SK-N-SH treated with all-trans-retinoic acid at 6 μM for 48 hours (cell line): ENCODE data around the gene ID2.

ENCODE experiments used
- ATAC-seq: fragments of 200-7000 bp; cut with Tn5 transposase; 3 replicates; pipeline ENCODE4 v1.9.1; 2020; ENCODE audit warnings: mild to moderate bottlenecking, moderate library complexity
- ARNTL ChIP-seq: fragments of 450-650 bp; formaldehyde crosslinking; IDR thresholded peaks from 2 replicates; pipeline ENCODE4 v1.5.0; 2020; ENCODE audit warnings: low read depth, mild to moderate bottlenecking, moderate library complexity, borderline replicate concordance
- BACH2 ChIP-seq: fragments of 250-450 bp; sonication (Bioruptor Pico); IDR thresholded peaks from 2 replicates; pipeline ENCODE4 v1.9.0; 2021; ENCODE audit warnings: mild to moderate bottlenecking, borderline replicate concordance
- CSDC2 ChIP-seq: fragments of 250-450 bp; sonication (Bioruptor Pico); IDR thresholded peaks from 2 replicates; pipeline ENCODE4 v1.5.0; 2020; ENCODE audit warnings: mild to moderate bottlenecking, moderate library complexity
- ESRRG ChIP-seq: fragments of 250-450 bp; sonication (Bioruptor Pico); IDR thresholded peaks from 2 replicates; pipeline ENCODE4 v1.6.1; 2021; ENCODE audit warnings: mild to moderate bottlenecking
- ISL1 ChIP-seq: fragments of 250-450 bp; sonication (Bioruptor Pico); IDR thresholded peaks from 2 replicates; pipeline ENCODE4 v2.1.2; 2022; ENCODE audit warnings: mild to moderate bottlenecking, moderate library complexity
- OSR1 ChIP-seq: fragments of 250-450 bp; sonication (Bioruptor Pico); IDR thresholded peaks from 2 replicates; pipeline ENCODE4 v1.8.0; 2022; ENCODE audit warnings: moderate library complexity, mild to moderate bottlenecking, inconsistent platforms
- PPARA ChIP-seq: fragments of 250-450 bp; sonication (Bioruptor Pico); IDR thresholded peaks from 2 replicates; pipeline ENCODE4 v1.5.0; 2020; ENCODE audit warnings: mild to moderate bottlenecking, borderline replicate concordance
- RARB ChIP-seq: fragments of 250-450 bp; sonication (Bioruptor Pico); IDR thresholded peaks from 2 replicates; pipeline ENCODE4 v1.8.0; 2021; ENCODE audit warnings: mild to moderate bottlenecking, moderate library complexity
- TCF4 ChIP-seq: fragments of 250-450 bp; sonication (Bioruptor Pico); IDR thresholded peaks from 2 replicates; pipeline ENCODE4 v1.8.0; 2021; ENCODE audit warnings: mild to moderate bottlenecking, moderate library complexity, borderline replicate concordance
- ZC3H10 ChIP-seq: fragments of 250-450 bp; sonication (Bioruptor Pico); IDR thresholded peaks from 2 replicates; pipeline ENCODE4 v1.5.1; 2021; ENCODE audit warnings: mild to moderate bottlenecking, moderate library complexity
- ZFP3 ChIP-seq: fragments of 250-450 bp; sonication (Bioruptor Pico); IDR thresholded peaks from 2 replicates; pipeline ENCODE4 v1.5.0; 2020; ENCODE audit warnings: mild to moderate bottlenecking, moderate library complexity
- ZFP30 ChIP-seq: fragments of 450-650 bp; formaldehyde crosslinking; IDR thresholded peaks from 2 replicates; pipeline ENCODE4 v1.5.0; 2022; ENCODE audit warnings: mild to moderate bottlenecking, moderate library complexity
- ZNF565 ChIP-seq: fragments of 450-650 bp; formaldehyde crosslinking; conservative IDR thresholded peaks from 2 replicates; pipeline ENCODE4 v1.5.0; 2020; ENCODE audit warnings: low read depth, mild to moderate bottlenecking, moderate library complexity
- ZNF70 ChIP-seq: fragments of 450-650 bp; formaldehyde crosslinking; IDR thresholded peaks from 2 replicates; pipeline ENCODE4 v1.5.0; 2020; ENCODE audit warnings: mild to moderate bottlenecking, moderate library complexity
- ZNF8 ChIP-seq: fragments of 450-650 bp; formaldehyde crosslinking; IDR thresholded peaks from 2 replicates; pipeline ENCODE4 v1.5.0; 2020; ENCODE audit warnings: mild to moderate bottlenecking, moderate library complexity
- TF ChIP-seq, protein P1 (sequence below): fragments of 250-450 bp; sonication (Bioruptor Pico); IDR thresholded peaks from 2 replicates; pipeline ENCODE4 v1.5.1; 2020; ENCODE audit warnings: low read depth, mild to moderate bottlenecking, moderate library complexity
- TF ChIP-seq, protein P2 (sequence below): fragments of 250-450 bp; sonication (Bioruptor Pico); IDR thresholded peaks from 2 replicates; pipeline ENCODE4 v1.8.0; 2020; ENCODE audit warnings: mild to moderate bottlenecking, moderate library complexity, borderline replicate concordance
- TF ChIP-seq, protein P3 (sequence below): fragments of 250-450 bp; sonication (Bioruptor Pico); IDR thresholded peaks from 2 replicates; pipeline ENCODE4 v1.5.0; 2020; ENCODE audit warnings: mild to moderate bottlenecking, moderate library complexity
- TF ChIP-seq, protein P4 (sequence below): fragments of 250-450 bp; sonication (Bioruptor Pico); IDR thresholded peaks from 2 replicates; pipeline ENCODE4 v1.5.1; 2021; ENCODE audit warnings: mild to moderate bottlenecking, moderate library complexity
- TF ChIP-seq, protein P5 (sequence below): fragments of 250-450 bp; sonication (Bioruptor Pico); IDR thresholded peaks from 2 replicates; pipeline ENCODE4 v1.8.0; 2021; ENCODE audit warnings: low read depth, mild to moderate bottlenecking, moderate library complexity, borderline replicate concordance

Gene ID2

DNA sequence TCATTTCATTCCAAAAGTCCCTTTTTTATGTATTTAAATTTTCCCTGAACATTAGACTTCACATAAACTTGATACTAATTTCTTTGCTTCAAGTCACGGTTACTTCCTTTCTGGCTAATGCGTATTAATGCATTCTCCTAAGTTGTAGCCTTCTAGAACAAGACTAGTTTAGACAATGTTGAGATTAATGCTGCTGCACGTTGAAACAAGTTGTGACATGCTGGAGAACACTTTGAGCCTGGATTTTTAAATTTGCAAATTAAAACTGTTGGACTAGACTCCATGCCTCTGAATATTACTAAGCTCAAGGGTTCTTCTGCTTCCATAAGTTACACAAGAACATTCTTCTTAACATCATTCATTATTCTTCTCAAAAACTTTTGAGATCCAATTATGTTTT, 29.1 kb downstream of the ID2 start:
- TF ChIP-seq, protein P1, sequence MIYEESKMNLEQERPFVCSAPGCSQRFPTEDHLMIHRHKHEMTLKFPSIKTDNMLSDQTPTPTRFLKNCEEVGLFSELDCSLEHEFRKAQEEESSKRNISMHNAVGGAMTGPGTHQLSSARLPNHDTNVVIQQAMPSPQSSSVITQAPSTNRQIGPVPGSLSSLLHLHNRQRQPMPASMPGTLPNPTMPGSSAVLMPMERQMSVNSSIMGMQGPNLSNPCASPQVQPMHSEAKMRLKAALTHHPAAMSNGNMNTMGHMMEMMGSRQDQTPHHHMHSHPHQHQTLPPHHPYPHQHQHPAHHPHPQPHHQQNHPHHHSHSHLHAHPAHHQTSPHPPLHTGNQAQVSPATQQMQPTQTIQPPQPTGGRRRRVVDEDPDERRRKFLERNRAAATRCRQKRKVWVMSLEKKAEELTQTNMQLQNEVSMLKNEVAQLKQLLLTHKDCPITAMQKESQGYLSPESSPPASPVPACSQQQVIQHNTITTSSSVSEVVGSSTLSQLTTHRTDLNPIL (CRISPR knock-in tag), result no peak
- TF ChIP-seq RARB (CRISPR knock-in tag), result no peak
- TF ChIP-seq ARNTL (CRISPR knock-in tag), result no peak
- TF ChIP-seq, protein P2, sequence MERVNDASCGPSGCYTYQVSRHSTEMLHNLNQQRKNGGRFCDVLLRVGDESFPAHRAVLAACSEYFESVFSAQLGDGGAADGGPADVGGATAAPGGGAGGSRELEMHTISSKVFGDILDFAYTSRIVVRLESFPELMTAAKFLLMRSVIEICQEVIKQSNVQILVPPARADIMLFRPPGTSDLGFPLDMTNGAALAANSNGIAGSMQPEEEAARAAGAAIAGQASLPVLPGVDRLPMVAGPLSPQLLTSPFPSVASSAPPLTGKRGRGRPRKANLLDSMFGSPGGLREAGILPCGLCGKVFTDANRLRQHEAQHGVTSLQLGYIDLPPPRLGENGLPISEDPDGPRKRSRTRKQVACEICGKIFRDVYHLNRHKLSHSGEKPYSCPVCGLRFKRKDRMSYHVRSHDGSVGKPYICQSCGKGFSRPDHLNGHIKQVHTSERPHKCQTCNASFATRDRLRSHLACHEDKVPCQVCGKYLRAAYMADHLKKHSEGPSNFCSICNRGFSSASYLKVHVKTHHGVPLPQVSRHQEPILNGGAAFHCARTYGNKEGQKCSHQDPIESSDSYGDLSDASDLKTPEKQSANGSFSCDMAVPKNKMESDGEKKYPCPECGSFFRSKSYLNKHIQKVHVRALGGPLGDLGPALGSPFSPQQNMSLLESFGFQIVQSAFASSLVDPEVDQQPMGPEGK (CRISPR knock-in tag), result no peak
- TF ChIP-seq BACH2 (CRISPR knock-in tag), result no peak
- no peak for TF ChIP-seq TCF4 (CRISPR knock-in tag)
- no peak for ATAC-seq

DNA sequence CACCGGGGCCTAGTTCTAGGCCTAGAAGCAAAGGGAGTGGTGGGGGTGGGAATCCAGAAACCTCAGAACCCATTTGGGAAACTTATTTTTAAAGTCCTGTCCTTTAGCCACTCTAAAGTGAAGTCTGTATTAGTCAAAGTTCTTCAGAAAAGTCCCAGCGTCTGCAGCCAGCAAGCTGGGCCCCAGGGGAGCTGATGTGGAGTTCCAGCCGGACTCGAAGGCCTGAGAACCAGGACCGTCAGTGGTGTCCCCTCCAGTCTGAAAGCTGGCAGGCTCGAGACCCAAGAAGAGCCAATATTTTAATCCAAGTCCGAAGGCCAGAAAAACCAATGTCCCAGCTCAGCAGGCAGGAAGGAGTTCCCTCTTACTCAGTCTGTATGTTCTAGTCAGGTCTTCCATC, 32.4 kb downstream of the ID2 start:
- no peak for TF ChIP-seq RARB (CRISPR knock-in tag)
- TF ChIP-seq BACH2 (CRISPR knock-in tag), result no peak
- TF ChIP-seq ZFP3 (CRISPR knock-in tag), result no peak
- TF ChIP-seq, all 23 proteins: peak for 0
- no peak for ATAC-seq

DNA sequence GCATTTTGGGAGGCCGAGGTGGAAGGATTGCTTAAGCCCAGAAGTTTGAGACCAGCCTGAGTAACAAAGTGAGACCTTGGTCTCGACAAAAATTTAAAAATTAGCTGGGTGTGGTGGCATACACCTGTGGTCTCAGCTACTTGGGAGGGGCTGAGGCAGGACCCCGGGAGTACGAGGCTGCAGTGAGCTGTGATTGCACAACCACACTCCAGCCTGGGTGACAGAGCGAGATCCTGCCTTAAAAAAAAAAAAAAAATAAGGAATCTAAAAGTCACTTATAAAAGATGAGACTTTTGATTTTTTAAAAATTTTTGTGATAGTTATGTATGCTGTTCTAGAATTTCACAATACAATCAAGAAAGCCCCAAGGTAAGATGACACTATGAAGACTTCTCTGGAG, 33.1 kb downstream of the ID2 start:
- no peak for ATAC-seq
- TF ChIP-seq, protein P1 (CRISPR knock-in tag), result no peak
- TF ChIP-seq ZNF565 (CRISPR knock-in tag) (no peak), ESRRG (CRISPR knock-in tag) (no peak), ZFP3 (CRISPR knock-in tag) (no peak), ISL1 (CRISPR knock-in tag) (no peak), ZC3H10 (CRISPR knock-in tag) (no peak), ZNF70 (CRISPR knock-in tag) (no peak), ZNF8 (no peak), ZFP30 (no peak), CSDC2 (CRISPR knock-in tag) (no peak), PPARA (no peak), OSR1 (CRISPR knock-in tag) (no peak), BACH2 (CRISPR knock-in tag) (no peak), TCF4 (CRISPR knock-in tag) (no peak), RARB (CRISPR knock-in tag) (no peak)
- TF ChIP-seq, protein P3, sequence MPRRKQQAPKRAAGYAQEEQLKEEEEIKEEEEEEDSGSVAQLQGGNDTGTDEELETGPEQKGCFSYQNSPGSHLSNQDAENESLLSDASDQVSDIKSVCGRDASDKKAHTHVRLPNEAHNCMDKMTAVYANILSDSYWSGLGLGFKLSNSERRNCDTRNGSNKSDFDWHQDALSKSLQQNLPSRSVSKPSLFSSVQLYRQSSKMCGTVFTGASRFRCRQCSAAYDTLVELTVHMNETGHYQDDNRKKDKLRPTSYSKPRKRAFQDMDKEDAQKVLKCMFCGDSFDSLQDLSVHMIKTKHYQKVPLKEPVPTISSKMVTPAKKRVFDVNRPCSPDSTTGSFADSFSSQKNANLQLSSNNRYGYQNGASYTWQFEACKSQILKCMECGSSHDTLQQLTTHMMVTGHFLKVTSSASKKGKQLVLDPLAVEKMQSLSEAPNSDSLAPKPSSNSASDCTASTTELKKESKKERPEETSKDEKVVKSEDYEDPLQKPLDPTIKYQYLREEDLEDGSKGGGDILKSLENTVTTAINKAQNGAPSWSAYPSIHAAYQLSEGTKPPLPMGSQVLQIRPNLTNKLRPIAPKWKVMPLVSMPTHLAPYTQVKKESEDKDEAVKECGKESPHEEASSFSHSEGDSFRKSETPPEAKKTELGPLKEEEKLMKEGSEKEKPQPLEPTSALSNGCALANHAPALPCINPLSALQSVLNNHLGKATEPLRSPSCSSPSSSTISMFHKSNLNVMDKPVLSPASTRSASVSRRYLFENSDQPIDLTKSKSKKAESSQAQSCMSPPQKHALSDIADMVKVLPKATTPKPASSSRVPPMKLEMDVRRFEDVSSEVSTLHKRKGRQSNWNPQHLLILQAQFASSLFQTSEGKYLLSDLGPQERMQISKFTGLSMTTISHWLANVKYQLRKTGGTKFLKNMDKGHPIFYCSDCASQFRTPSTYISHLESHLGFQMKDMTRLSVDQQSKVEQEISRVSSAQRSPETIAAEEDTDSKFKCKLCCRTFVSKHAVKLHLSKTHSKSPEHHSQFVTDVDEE (CRISPR knock-in tag), result no peak
- TF ChIP-seq, protein P4, sequence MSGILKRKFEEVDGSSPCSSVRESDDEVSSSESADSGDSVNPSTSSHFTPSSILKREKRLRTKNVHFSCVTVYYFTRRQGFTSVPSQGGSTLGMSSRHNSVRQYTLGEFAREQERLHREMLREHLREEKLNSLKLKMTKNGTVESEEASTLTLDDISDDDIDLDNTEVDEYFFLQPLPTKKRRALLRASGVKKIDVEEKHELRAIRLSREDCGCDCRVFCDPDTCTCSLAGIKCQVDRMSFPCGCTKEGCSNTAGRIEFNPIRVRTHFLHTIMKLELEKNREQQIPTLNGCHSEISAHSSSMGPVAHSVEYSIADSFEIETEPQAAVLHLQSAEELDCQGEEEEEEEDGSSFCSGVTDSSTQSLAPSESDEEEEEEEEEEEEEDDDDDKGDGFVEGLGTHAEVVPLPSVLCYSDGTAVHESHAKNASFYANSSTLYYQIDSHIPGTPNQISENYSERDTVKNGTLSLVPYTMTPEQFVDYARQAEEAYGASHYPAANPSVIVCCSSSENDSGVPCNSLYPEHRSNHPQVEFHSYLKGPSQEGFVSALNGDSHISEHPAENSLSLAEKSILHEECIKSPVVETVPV (CRISPR knock-in tag), result no peak
- TF ChIP-seq, protein P5, sequence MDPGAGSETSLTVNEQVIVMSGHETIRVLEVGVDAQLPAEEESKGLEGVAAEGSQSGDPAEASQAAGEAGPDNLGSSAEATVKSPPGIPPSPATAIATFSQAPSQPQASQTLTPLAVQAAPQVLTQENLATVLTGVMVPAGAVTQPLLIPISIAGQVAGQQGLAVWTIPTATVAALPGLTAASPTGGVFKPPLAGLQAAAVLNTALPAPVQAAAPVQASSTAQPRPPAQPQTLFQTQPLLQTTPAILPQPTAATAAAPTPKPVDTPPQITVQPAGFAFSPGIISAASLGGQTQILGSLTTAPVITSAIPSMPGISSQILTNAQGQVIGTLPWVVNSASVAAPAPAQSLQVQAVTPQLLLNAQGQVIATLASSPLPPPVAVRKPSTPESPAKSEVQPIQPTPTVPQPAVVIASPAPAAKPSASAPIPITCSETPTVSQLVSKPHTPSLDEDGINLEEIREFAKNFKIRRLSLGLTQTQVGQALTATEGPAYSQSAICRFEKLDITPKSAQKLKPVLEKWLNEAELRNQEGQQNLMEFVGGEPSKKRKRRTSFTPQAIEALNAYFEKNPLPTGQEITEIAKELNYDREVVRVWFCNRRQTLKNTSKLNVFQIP (CRISPR knock-in tag), result no peak
- TF ChIP-seq, protein P2 (CRISPR knock-in tag), result no peak
